ENCODE data around the gene HDAC4.

The HDAC4 gene

GRCh38 chr2:239308661-239309397, 92.0 kb downstream of the HDAC4 start:
- no peak for DNase-seq
- Mint-ChIP-seq H3K4me3 (no peak overlapping the region), H3K4me1 (peaks cover 11% of the 10 kb centered on the region), H3K27ac (no peak overlapping the region), H3K9me3 (no peaks in the 10 kb centered on the region), H3K36me3 (ENCODE audit: low read depth) (no peaks in the 10 kb centered on the region), H3K27me3 (no peaks in the 10 kb centered on the region)
- ATAC-seq = no peak

- no peak for ATAC-seq
- Mint-ChIP-seq H3K4me3 (no peak overlapping the region), H3K27me3 (peaks cover 2% of the 10 kb centered on the region), H3K9me3 (no peaks in the 10 kb centered on the region), H3K4me1 (peaks cover 19% of the 10 kb centered on the region), H3K27ac (no peak overlapping the region), H3K36me3 (ENCODE audit: low read depth) (peaks cover 2% of the 10 kb centered on the region)
- no peak for DNase-seq
Observed at GRCh38 chr2:239307921-239308613, 92.8 kb downstream of the HDAC4 start.

- no peak for ATAC-seq
- DNase-seq = no peak
- Mint-ChIP-seq H3K4me3 (no peak overlapping the region), H3K36me3 (ENCODE audit: low read depth) (peaks cover 2% of the 10 kb centered on the region), H3K27me3 (peaks cover 2% of the 10 kb centered on the region), H3K4me1 (peaks cover 25% of the 10 kb centered on the region), H3K27ac (no peak overlapping the region), H3K9me3 (no peaks in the 10 kb centered on the region)
Observed at GRCh38 chr2:239307221-239307569, 93.6 kb downstream of the HDAC4 start.

- H3K27ac Mint-ChIP-seq = no peak overlapping the region
- H3K9me3 Mint-ChIP-seq = no peaks in the 10 kb centered on the region
- H3K4me3 Mint-ChIP-seq = no peak overlapping the region
- DNase-seq = no peak
- no peak for ATAC-seq
- peaks cover 28% of the 10 kb centered on the region for H3K4me1 Mint-ChIP-seq
- H3K36me3 Mint-ChIP-seq (ENCODE audit: low read depth) = peaks cover 2% of the 10 kb centered on the region
- H3K27me3 Mint-ChIP-seq = peaks cover 2% of the 10 kb centered on the region
Observed at GRCh38 chr2:239306274-239307220, 94.3 kb downstream of the HDAC4 start.

GRCh38 chr2:239305771-239306170, 95.0 kb downstream of the HDAC4 start:
- H3K9me3 Mint-ChIP-seq = no peaks in the 10 kb centered on the region
- DNase-seq = no peak
- peaks cover 2% of the 10 kb centered on the region for H3K27me3 Mint-ChIP-seq
- peaks cover 2% of the 10 kb centered on the region for H3K36me3 Mint-ChIP-seq (ENCODE audit: low read depth)
- H3K27ac Mint-ChIP-seq = no peak overlapping the region
- H3K4me3 Mint-ChIP-seq = no peak overlapping the region
- ATAC-seq = no peak
- peaks cover 33% of the 10 kb centered on the region for H3K4me1 Mint-ChIP-seq

GRCh38 chr2:239305222-239305575, 95.6 kb downstream of the HDAC4 start:
- Mint-ChIP-seq H3K9me3 (no peaks in the 10 kb centered on the region), H3K27me3 (peaks cover 2% of the 10 kb centered on the region), H3K27ac (no peak overlapping the region), H3K36me3 (ENCODE audit: low read depth) (peaks cover 2% of the 10 kb centered on the region), H3K4me3 (no peak overlapping the region), H3K4me1 (peaks cover 33% of the 10 kb centered on the region)
- ATAC-seq = no peak
- no peak for DNase-seq

GRCh38 chr2:239304533-239305221, 96.1 kb downstream of the HDAC4 start:
- Mint-ChIP-seq H3K27ac (no peak overlapping the region), H3K9me3 (no peaks in the 10 kb centered on the region), H3K36me3 (ENCODE audit: low read depth) (peaks cover 2% of the 10 kb centered on the region), H3K27me3 (peaks cover 2% of the 10 kb centered on the region), H3K4me3 (no peak overlapping the region), H3K4me1 (peaks cover 33% of the 10 kb centered on the region)
- no peak for DNase-seq
- ATAC-seq = no peak

GRCh38 chr2:239303711-239304532, 96.9 kb downstream of the HDAC4 start:
- H3K9me3 Mint-ChIP-seq = no peaks in the 10 kb centered on the region
- H3K36me3 Mint-ChIP-seq (ENCODE audit: low read depth) = peaks cover 2% of the 10 kb centered on the region
- H3K27ac Mint-ChIP-seq = peak overlapping the region; percentile 20
- peaks cover 40% of the 10 kb centered on the region for H3K4me1 Mint-ChIP-seq
- no peak for DNase-seq
- peak; percentile 82 for ATAC-seq
- H3K4me3 Mint-ChIP-seq = no peak overlapping the region
- H3K27me3 Mint-ChIP-seq = peaks cover 2% of the 10 kb centered on the region

- no peak for ATAC-seq
- no peak overlapping the region for H3K27ac Mint-ChIP-seq
Observed at GRCh38 chr2:239302808-239303557, 97.8 kb downstream of the HDAC4 start.

GRCh38 chr2:239302083-239302807, 98.6 kb downstream of the HDAC4 start:
- H3K9me3 Mint-ChIP-seq = no peaks in the 10 kb centered on the region
- DNase-seq = no peak
- ATAC-seq = no peak
- peaks cover 2% of the 10 kb centered on the region for H3K27me3 Mint-ChIP-seq
- peaks cover 55% of the 10 kb centered on the region for H3K4me1 Mint-ChIP-seq
- peak overlapping the region; percentile 21 for H3K27ac Mint-ChIP-seq
- H3K36me3 Mint-ChIP-seq (ENCODE audit: low read depth) = peaks cover 2% of the 10 kb centered on the region
- H3K4me3 Mint-ChIP-seq = no peak overlapping the region

More at GRCh38 chr2:239302808-239303557, 97.8 kb downstream of the HDAC4 start:
- H3K27me3 Mint-ChIP-seq = peaks cover 2% of the 10 kb centered on the region
- H3K36me3 Mint-ChIP-seq (ENCODE audit: low read depth) = peaks cover 2% of the 10 kb centered on the region
- H3K4me1 Mint-ChIP-seq = peaks cover 48% of the 10 kb centered on the region
- no peak for DNase-seq
- no peak overlapping the region for H3K4me3 Mint-ChIP-seq
- no peaks in the 10 kb centered on the region for H3K9me3 Mint-ChIP-seq

- no peak overlapping the region for H3K4me3 Mint-ChIP-seq
- H3K9me3 Mint-ChIP-seq = no peaks in the 10 kb centered on the region
- H3K27me3 Mint-ChIP-seq = peaks cover 2% of the 10 kb centered on the region
- DNase-seq (no peak), ATAC-seq (no peak)
- peak overlapping the region; percentile 21 for H3K27ac Mint-ChIP-seq
- H3K4me1 Mint-ChIP-seq = peaks cover 67% of the 10 kb centered on the region
- peaks cover 2% of the 10 kb centered on the region for H3K36me3 Mint-ChIP-seq (ENCODE audit: low read depth)
Observed at GRCh38 chr2:239300871-239301735, 99.7 kb downstream of the HDAC4 start.

- ATAC-seq = no peak
- Mint-ChIP-seq H3K27me3 (peaks cover 2% of the 10 kb centered on the region), H3K4me1 (peaks cover 75% of the 10 kb centered on the region), H3K4me3 (no peak overlapping the region), H3K27ac (no peak overlapping the region), H3K36me3 (ENCODE audit: low read depth) (peaks cover 2% of the 10 kb centered on the region), H3K9me3 (no peaks in the 10 kb centered on the region)
- DNase-seq = no peak
Observed at GRCh38 chr2:239300242-239300641, 100.6 kb downstream of the HDAC4 start.

All from activated naive CD8-positive, alpha-beta T cell treated with anti-CD3 and anti-CD28 coated beads, Interleukin-2, amount 50 U/mL, for 24 hours (primary cell).